RWPE2 (cell line): ENCODE results near the gene JPH3.

Experiments
- ATAC-seq: fragments of 200-7000 bp; cut with Tn5 transposase; 3 replicates; pipeline ENCODE4 v1.9.1; 2021; ENCODE audit warnings: low read depth
- DNase-seq: peaks from one replicate; pipeline ENCODE4 v3.0.0-alpha.2; 2020; ENCODE audit warnings: low spot score
- H3K27ac ChIP-seq: fragments of 450-650 bp; 2 replicates; pipeline ENCODE4 v1.5.1; 2017; ENCODE audit warnings: mild to moderate bottlenecking; ENCODE audit not compliant: poor library complexity, severe bottlenecking
- H3K27me3 ChIP-seq: fragments of 250-450 bp; sonication (Bioruptor Pico); 2 replicates; pipeline ENCODE4 v1.5.1; 2021; ENCODE audit warnings: mild to moderate bottlenecking, moderate library complexity; ENCODE audit not compliant: insufficient read depth, poor library complexity, severe bottlenecking
- H3K36me3 ChIP-seq: fragments of 250-450 bp; sonication (Bioruptor Pico); 2 replicates; pipeline ENCODE4 v1.5.1; 2020; ENCODE audit warnings: low read depth, mild to moderate bottlenecking, moderate library complexity
- H3K4me1 ChIP-seq: fragments of 250-450 bp; sonication (Bioruptor Pico); 2 replicates; pipeline ENCODE4 v1.5.1; 2021; ENCODE audit warnings: mild to moderate bottlenecking, moderate library complexity; ENCODE audit not compliant: insufficient read depth, poor library complexity, severe bottlenecking
- H3K4me3 ChIP-seq: fragments of 250-450 bp; sonication (Bioruptor Pico); 2 replicates; pipeline ENCODE4 v1.5.1; 2021; ENCODE audit warnings: mild to moderate bottlenecking, moderate library complexity; ENCODE audit not compliant: severe bottlenecking
- H3K9me3 ChIP-seq: fragments of 250-450 bp; sonication (Bioruptor Pico); 2 replicates; pipeline ENCODE4 v1.5.1; 2021; ENCODE audit warnings: mild to moderate bottlenecking, moderate library complexity; ENCODE audit not compliant: severe bottlenecking
- CTCF ChIP-seq: fragments of 450-650 bp; IDR thresholded peaks from one replicate; pipeline ENCODE4 v1.5.1; 2017; ENCODE audit warnings: mild to moderate bottlenecking, moderate library complexity; ENCODE audit not compliant: poor library complexity, severe bottlenecking

JPH3 gene

GRCh38 chr16:87728026-87728425 is 125.7 kb downstream of the JPH3 start:
- no peaks in the 10 kb centered on the region for H3K9me3 ChIP-seq
- no peaks in the 10 kb centered on the region for H3K27me3 ChIP-seq
- ATAC-seq (no peak), DNase-seq (no peak)
- H3K36me3 ChIP-seq, result peaks cover 55% of the 10 kb centered on the region
- no peak for TF ChIP-seq CTCF
- no peak overlapping the region for H3K4me3 ChIP-seq
- no peaks in the 10 kb centered on the region for H3K4me1 ChIP-seq
- no peak overlapping the region for H3K27ac ChIP-seq

- H3K4me3 ChIP-seq, result no peak overlapping the region
- peaks cover 44% of the 10 kb centered on the region for H3K36me3 ChIP-seq
- no peak overlapping the region for H3K27ac ChIP-seq
- DNase-seq (no peak), ATAC-seq (no peak)
- no peak for TF ChIP-seq CTCF
- no peaks in the 10 kb centered on the region for H3K9me3 ChIP-seq
- H3K27me3 ChIP-seq, result no peaks in the 10 kb centered on the region
- H3K4me1 ChIP-seq, result no peaks in the 10 kb centered on the region
These were observed 127.1 kb downstream of the JPH3 start for GRCh38 chr16:87729266-87729954.

- ATAC-seq (no peak), DNase-seq (no peak)
- no peak overlapping the region for H3K27ac ChIP-seq
- H3K4me3 ChIP-seq, result no peak overlapping the region
- H3K36me3 ChIP-seq, result peaks cover 40% of the 10 kb centered on the region
- no peaks in the 10 kb centered on the region for H3K9me3 ChIP-seq
- H3K4me1 ChIP-seq, result no peaks in the 10 kb centered on the region
- no peak for TF ChIP-seq CTCF
- no peaks in the 10 kb centered on the region for H3K27me3 ChIP-seq
These were observed 129.3 kb downstream of the JPH3 start for GRCh38 chr16:87731607-87732006.

DNA sequence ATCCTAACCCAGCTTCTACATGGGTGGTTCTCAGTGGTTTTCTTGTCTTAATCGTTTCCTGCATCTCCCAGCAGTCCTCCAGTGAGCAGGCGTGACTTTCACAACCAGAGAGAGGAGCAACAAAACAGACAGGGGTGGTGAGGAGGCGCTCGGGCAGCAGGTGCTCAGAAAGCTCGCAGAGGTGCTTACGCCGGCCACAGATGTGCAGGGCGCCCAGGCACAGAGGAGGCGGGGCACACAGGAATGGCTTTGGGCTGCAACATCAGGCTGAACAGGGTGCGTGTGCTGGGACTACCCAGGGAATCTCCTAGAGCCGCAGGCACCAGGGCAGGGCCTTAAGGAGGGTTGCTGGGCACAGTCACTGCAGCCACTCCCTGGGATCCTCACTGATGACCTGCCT is 130.9 kb downstream of the JPH3 start:
- no peak for TF ChIP-seq CTCF
- no peaks in the 10 kb centered on the region for H3K27me3 ChIP-seq
- no peak overlapping the region for H3K27ac ChIP-seq
- DNase-seq (no peak), ATAC-seq (no peak)
- no peaks in the 10 kb centered on the region for H3K9me3 ChIP-seq
- no peaks in the 10 kb centered on the region for H3K4me1 ChIP-seq
- no peak overlapping the region for H3K4me3 ChIP-seq
- peaks cover 34% of the 10 kb centered on the region for H3K36me3 ChIP-seq

GRCh38 chr16:87734644-87735043 is 132.3 kb downstream of the JPH3 start:
- no peaks in the 10 kb centered on the region for H3K27me3 ChIP-seq
- H3K4me1 ChIP-seq, result no peaks in the 10 kb centered on the region
- H3K36me3 ChIP-seq, result peaks cover 20% of the 10 kb centered on the region
- no peak overlapping the region for H3K4me3 ChIP-seq
- ATAC-seq, result no peak
- TF ChIP-seq CTCF, result no peak
- no peak for DNase-seq
- H3K27ac ChIP-seq, result no peak overlapping the region
- H3K9me3 ChIP-seq, result no peaks in the 10 kb centered on the region
